PC-3 (cell line): ENCODE data around the gene B2M. TPM values are rescaled to one million over a fixed set of nuclear protein-coding genes. Genes with fewer than 3 reads are reported as not detected.

Experiments used
- ATAC-seq: fragments of 200-7000 bp; cut with Tn5 transposase; 2 replicates; pipeline ENCODE4 v1.9.1; 2020; ENCODE audit warnings: mild to moderate bottlenecking, moderate library complexity
- BruUV-seq: library from RNA; stranded (reverse); fragments of 400-500 nt; replicated peaks from 2 replicates; lab custom pipeline; 2021; lab: Mats Ljungman, UMichigan
- CTCF ChIA-PET: fragments of 300-600 bp; sonication (Branson Sonifier 250); formaldehyde crosslinking; loops from one replicate; lab custom pipeline; 2022; ENCODE audit warnings: antibody characterized with exemption; lab: Charles Lee
- POLR2A ChIA-PET: fragments of 300-600 bp; sonication (Branson Sonifier 250); formaldehyde crosslinking; loops from one replicate; lab custom pipeline; 2022; ENCODE audit warnings: antibody characterized with exemption; ENCODE audit not compliant: unreplicated experiment; lab: Charles Lee
- DNase-seq: peaks from one replicate; pipeline ENCODE4 v3.0.0-alpha.2; 2015
- H2AFZ ChIP-seq: fragments of 300-600 bp; sonication (generic); 2 replicates; pipeline ENCODE4 v1.6.0; 2016; ENCODE audit warnings: antibody characterized with exemption, low read length
- H3F3A ChIP-seq: fragments of 300-600 bp; sonication (generic); one replicate; pipeline ENCODE4 v1.6.0; 2017; ENCODE audit warnings: antibody characterized with exemption, low read length, control low read depth, mild to moderate bottlenecking; ENCODE audit not compliant: unreplicated experiment
- H3K27ac ChIP-seq: fragments of 300-600 bp; sonication (generic); 2 replicates; pipeline ENCODE4 v1.5.1; 2016; ENCODE audit warnings: mild to moderate bottlenecking, low read length
- H3K27me3 ChIP-seq: fragments of 300-600 bp; sonication (generic); 2 replicates; pipeline ENCODE4 v1.6.1; 2016; ENCODE audit warnings: low read length, mixed read lengths
- H3K36me3 ChIP-seq: fragments of 300-600 bp; sonication (generic); 2 replicates; pipeline ENCODE4 v1.6.1; 2016; ENCODE audit warnings: low read depth, mixed run types, low read length, mixed read lengths
- H3K4me1 ChIP-seq: fragments of 300-600 bp; sonication (generic); 2 replicates; pipeline ENCODE4 v1.5.1; 2016; ENCODE audit warnings: low read length; ENCODE audit not compliant: insufficient read depth
- H3K4me2 ChIP-seq: fragments of 300-600 bp; sonication (generic); 2 replicates; pipeline ENCODE4 v1.6.0; 2016; ENCODE audit warnings: low read length
- H3K4me3 ChIP-seq: fragments of 300-600 bp; sonication (generic); 2 replicates; pipeline ENCODE4 v1.5.1; 2016; ENCODE audit warnings: mild to moderate bottlenecking, low read length, mixed read lengths
- H3K79me2 ChIP-seq: fragments of 300-600 bp; sonication (generic); 2 replicates; pipeline ENCODE4 v1.6.1; 2017; ENCODE audit warnings: low read length, mixed read lengths
- H3K9ac ChIP-seq: fragments of 300-600 bp; sonication (generic); 2 replicates; pipeline ENCODE4 v1.6.0; 2016; ENCODE audit warnings: mild to moderate bottlenecking, low read length
- H3K9me2 ChIP-seq: fragments of 300-600 bp; sonication (generic); replicated peaks from 2 replicates; pipeline ENCODE4 v1.6.1; 2016; ENCODE audit warnings: mixed run types, low read length, mixed read lengths
- H3K9me3 ChIP-seq: fragments of 300-600 bp; sonication (generic); 2 replicates; pipeline ENCODE4 v1.6.1; 2016; ENCODE audit warnings: low read length, mixed read lengths
- H4K20me1 ChIP-seq: fragments of 300-600 bp; sonication (generic); 2 replicates; pipeline ENCODE4 v1.6.1; 2016; ENCODE audit warnings: low read length, mixed read lengths
- EZH2 ChIP-seq: fragments of 300-600 bp; sonication (generic); IDR thresholded peaks from one replicate; pipeline ENCODE4 v1.6.1; 2017; ENCODE audit warnings: antibody characterized with exemption, mild to moderate bottlenecking, low read length; ENCODE audit not compliant: unreplicated experiment
- EZH2phosphoT487 ChIP-seq: fragments of 300-600 bp; sonication (generic); IDR thresholded peaks from 2 replicates; pipeline ENCODE4 v1.6.1; 2018; ENCODE audit warnings: mild to moderate bottlenecking, antibody characterized with exemption, low read length, borderline replicate concordance
- intact Hi-C: fragments of 100-400 bp; cut with micrococcal nuclease; formaldehyde crosslinking; loops from 2 replicates; pipeline ENCODE4 v1.9.0; 2023
- total RNA-seq: library from RNA; depleted of rRNA; stranded (reverse); fragments of >200 nt; gene quantifications from 2 replicates; pipeline ENCODE4 v1.2.3, GENCODE V29; 2014
- TF ChIP-seq, protein P1 (sequence below): fragments of 300-600 bp; sonication (generic); conservative IDR thresholded peaks from 2 replicates; pipeline ENCODE4 v1.5.1; 2017; ENCODE audit warnings: antibody characterized with exemption, low read depth, mild to moderate bottlenecking, low read length

Gene B2M
- total RNA-seq, 1 experiment from 2014 or later = 608 TPM

GRCh38 chr15:44666210-44667038 lies 44.9 kb upstream of the B2M start:
- H3F3A ChIP-seq = no peaks in the 10 kb centered on the region
- POLR2A ChIA-PET = no interaction called here
- DNase-seq = no peak

GRCh38 chr15:44667039-44667360 lies 44.3 kb upstream of the B2M start:
- Histone ChIP-seq H3K9ac (no peak overlapping the region), H3K36me3 (no peaks in the 10 kb centered on the region), H3K9me3 (no peaks in the 10 kb centered on the region), H4K20me1 (no peaks in the 10 kb centered on the region), H3K4me2 (no peak overlapping the region), H3K4me3 (no peak overlapping the region), H3K4me1 (peaks cover 11% of the 10 kb centered on the region; the same call in 1 of the 2 replicates), H3K79me2 (peaks cover 11% of the 10 kb centered on the region), H3K9me2 (no peaks in the 10 kb centered on the region), H2AFZ (0 out of 2 replicates have a peak overlapping the region, but pooled peaks have one; percentile 15), H3F3A (no peaks in the 10 kb centered on the region), H3K27ac (no peak overlapping the region), H3K27me3 (no peaks in the 10 kb centered on the region)
- BruUV-seq = no TSS peak
- DNase-seq = no peak
- POLR2A ChIA-PET = no interaction called here
- no peak for TF ChIP-seq EZH2phosphoT487
- TF ChIP-seq, protein P1, sequence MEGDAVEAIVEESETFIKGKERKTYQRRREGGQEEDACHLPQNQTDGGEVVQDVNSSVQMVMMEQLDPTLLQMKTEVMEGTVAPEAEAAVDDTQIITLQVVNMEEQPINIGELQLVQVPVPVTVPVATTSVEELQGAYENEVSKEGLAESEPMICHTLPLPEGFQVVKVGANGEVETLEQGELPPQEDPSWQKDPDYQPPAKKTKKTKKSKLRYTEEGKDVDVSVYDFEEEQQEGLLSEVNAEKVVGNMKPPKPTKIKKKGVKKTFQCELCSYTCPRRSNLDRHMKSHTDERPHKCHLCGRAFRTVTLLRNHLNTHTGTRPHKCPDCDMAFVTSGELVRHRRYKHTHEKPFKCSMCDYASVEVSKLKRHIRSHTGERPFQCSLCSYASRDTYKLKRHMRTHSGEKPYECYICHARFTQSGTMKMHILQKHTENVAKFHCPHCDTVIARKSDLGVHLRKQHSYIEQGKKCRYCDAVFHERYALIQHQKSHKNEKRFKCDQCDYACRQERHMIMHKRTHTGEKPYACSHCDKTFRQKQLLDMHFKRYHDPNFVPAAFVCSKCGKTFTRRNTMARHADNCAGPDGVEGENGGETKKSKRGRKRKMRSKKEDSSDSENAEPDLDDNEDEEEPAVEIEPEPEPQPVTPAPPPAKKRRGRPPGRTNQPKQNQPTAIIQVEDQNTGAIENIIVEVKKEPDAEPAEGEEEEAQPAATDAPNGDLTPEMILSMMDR = no peak
- no peak for TF ChIP-seq EZH2
- ATAC-seq = no peak
- CTCF ChIA-PET = no interaction called here
- intact Hi-C loops = no loop called here

More at GRCh38 chr15:44666210-44667038, 44.9 kb upstream of the B2M start:
- CTCF ChIA-PET = interaction anchor here (1.0 to 1.9 kb wide), 3 partner anchors 47 to 71 kb away, joined by 3 to 8 read pairs (median 6); no protein-coding TSS in a partner anchor
- Histone ChIP-seq H3K9me3 (no peaks in the 10 kb centered on the region), H3K9me2 (no peaks in the 10 kb centered on the region), H3K4me3 (no peak overlapping the region), H3K4me1 (peaks cover 16% of the 10 kb centered on the region; the same call in 1 of the 2 replicates), H3K79me2 (peaks cover 16% of the 10 kb centered on the region), H4K20me1 (no peaks in the 10 kb centered on the region), H2AFZ (0 out of 2 replicates have a peak overlapping the region, but pooled peaks have one; percentile 15), H3K36me3 (no peaks in the 10 kb centered on the region), H3K27ac (no peak overlapping the region), H3K27me3 (no peaks in the 10 kb centered on the region), H3K9ac (no peak overlapping the region), H3K4me2 (no peak overlapping the region)
- BruUV-seq = no TSS peak
- intact Hi-C loops = no loop called here
- TF ChIP-seq EZH2 (no peak), EZH2phosphoT487 (no peak)
- TF ChIP-seq, protein P1 = no peak
- no peak for ATAC-seq

DNA sequence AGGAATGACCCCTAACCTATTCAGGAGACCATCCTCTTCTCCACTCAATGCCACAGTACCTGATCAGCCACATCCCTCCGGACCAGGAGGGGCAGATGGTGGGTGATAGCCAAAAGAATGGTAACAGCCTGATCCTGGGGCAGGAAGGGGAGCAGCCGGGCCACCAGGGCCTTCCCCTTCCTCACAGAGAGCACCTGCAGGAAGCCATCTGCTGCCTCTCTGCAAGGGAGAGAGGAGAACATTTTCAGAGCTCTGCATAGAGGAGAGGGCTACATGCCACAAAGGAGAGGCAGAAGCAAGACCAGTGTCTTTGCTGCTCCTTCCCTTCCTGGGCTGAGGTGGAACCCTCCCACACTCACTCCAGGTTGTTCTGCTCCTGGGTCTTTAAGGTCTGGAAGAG lies 42.4 kb upstream of the B2M start:
- Histone ChIP-seq H3K27ac (no peak overlapping the region), H3K79me2 (no peaks in the 10 kb centered on the region), H3K36me3 (no peaks in the 10 kb centered on the region), H3K27me3 (no peaks in the 10 kb centered on the region), H3K4me3 (no peak overlapping the region), H3F3A (no peaks in the 10 kb centered on the region), H3K9me3 (no peaks in the 10 kb centered on the region), H3K4me1 (peaks cover 6% of the 10 kb centered on the region; the same call in 1 of the 2 replicates), H3K4me2 (no peak overlapping the region), H4K20me1 (no peaks in the 10 kb centered on the region), H2AFZ (no peak overlapping the region), H3K9ac (no peak overlapping the region), H3K9me2 (no peaks in the 10 kb centered on the region)
- TF ChIP-seq, protein P1 = no peak
- TF ChIP-seq EZH2 = no peak
- no peak for TF ChIP-seq EZH2phosphoT487
- ChIA-PET CTCF (no interaction called here), POLR2A (no interaction called here)
- intact Hi-C loops = no loop called here
- no peak for ATAC-seq
- no TSS peak for BruUV-seq
- no peak for DNase-seq
